GM21576 (cell line): ENCODE measurements around the gene SHD.
"Not testable (repeated sequence)": the region's sequence is repeated elsewhere in the genome, so short reads cannot be mapped to it uniquely, and the experiment has no call there.

ENCODE experiments used
- ATAC-seq: cut with Tn5 transposase; IDR thresholded peaks from one replicate; pipeline ENCODE4 v1.9.1; 2021; ENCODE audit warnings: mild to moderate bottlenecking, moderate library complexity; ENCODE audit not compliant: unreplicated experiment

The SHD gene

DNA sequence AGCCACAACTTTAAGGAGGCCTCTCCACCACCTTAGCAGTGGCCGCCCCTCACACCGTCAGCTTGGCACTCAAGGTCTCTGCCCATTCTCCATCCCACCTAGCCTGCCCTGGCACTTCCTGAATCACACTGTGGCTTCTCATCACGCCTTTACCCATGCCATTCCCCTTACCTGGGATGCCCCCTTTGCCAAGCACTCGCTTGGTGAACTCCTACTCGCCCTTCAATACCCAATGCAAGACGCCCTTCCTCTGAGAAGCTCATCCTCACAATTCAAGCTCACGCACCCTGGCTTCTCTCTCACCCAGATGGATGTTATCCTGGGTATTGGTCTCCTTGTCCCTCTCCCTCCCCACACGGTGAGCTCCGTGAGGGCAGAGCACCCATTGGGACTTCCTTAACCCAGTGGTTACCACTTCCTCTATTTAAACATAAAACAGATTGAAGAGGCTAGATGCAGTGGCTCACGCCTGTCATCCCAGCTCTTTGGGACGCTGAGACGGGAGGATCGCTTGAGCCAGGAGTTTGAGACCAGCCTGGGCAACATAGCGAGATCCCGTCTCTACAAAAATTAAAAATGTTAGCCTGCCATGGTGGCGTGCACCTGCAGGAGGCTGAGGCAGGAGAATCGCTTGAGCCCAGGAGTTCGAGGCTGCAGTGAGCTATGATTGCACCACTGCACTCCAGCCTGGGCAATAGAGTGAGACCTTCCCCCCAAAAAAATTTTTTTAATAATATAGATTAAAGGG, 12.6 kb upstream of the SHD start:
- no peak for ATAC-seq

DNA sequence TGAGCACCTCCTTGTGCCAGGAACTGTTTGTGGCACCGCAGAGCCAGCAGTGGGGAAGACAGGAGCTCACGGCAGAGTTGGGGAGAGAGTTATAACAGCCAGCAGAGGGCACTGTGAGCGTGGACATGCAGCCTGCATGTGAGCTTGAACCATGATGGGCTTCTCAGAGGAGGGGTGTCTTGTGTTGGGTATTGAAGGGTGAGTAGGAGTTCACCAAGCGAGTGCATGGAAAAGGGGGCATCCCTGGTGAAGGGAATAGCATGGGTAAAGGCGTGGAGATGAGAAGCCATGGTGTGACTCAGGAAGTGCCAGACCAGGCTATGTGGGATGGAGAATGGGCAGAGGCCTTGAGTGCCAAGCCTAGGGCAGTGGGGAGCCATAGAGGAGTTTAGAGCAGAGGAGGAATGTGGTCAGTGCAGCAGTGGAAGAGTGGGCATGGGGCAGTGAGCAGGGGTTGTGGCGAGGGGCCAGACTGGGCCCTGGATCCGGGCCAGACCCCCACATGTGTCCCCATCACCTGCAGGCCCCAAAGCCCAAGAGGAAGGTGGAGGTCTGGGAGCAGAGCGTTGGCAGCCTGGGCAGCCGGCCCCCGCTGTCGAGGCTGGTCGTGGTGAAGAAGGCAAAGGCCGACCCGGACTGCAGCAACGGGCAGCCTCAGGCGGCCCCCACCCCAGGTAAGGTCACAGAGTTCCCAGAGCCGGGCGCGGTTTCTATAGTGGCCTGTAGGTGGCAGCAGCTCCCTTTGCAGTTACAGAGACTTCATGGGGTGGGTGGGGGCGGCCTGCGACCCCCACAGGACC, 11.8 kb upstream of the SHD start:
- no peak for ATAC-seq

- ATAC-seq, result no peak
Measured at GRCh38 chr19:4267901-4268815, 10.9 kb upstream of the SHD start.

DNA sequence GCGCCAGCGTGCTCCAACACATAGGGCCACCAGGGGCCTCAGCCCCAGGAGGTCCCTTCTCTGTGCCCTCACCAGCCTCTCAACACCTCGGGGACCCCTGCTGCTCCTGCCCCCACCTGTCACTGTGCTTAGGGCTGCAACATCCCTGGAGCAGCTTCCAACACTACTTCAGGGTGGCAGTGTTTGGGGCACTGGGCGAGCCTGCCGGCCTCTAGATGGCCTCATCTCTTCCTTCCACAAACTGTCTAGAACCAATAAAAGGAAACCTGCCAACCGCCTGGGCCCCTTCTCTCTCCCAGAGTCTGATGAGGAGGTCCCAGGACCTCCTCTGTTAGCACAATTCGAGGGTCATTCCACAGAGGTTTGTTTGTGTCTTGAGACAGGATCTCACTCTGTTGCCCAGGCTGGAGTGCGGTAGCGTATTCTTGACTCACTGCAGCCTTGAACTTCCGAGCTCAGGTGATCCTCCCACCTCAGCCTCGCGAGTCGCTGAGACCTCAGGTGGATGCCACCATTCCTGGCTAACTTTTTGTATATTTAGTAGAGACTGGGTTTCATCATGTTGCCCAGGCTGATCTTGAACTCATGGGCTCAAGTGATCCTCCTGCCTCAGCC, 10.1 kb upstream of the SHD start:
- ATAC-seq, result no peak

DNA sequence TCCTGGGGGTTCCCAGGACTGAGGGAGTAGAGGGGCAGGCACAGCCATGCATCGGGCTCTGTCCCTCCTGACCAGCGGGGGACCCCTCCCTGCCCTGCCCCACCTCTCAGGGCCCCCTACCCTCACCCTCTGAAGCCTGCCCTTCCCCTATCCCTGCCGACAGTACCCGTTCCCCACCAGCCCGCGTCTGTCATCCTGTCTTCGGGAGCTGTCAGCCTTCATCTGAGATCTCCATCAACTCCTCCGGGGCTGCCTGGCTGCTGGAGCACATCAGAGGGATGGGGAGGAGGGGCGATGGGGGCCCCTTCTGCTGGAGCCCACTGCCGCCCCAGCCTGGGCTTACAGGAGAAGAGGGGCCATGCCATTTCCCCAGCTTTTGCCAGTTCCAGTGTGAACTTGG, 6.2 kb upstream of the SHD start:
- no peak for ATAC-seq

DNA sequence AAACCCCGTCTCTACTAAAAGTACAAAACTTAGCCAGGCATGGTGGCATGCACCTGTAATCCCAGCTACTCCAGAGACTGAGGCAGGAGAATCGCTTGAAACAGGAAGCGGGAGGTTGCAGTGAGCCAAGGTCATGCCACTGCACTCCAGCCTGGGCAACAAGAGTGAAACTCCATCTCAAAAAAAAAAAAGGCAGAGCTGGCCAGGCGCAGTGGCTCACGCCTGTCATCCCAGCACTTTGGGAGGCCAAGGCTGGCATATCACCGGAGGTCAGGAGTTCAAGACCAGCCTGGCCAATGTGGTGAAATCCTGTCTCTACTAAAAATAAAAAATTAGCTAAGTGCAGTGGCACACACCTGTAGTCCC, 4.8 kb upstream of the SHD start:
- ATAC-seq, result not testable (repeated sequence)

DNA sequence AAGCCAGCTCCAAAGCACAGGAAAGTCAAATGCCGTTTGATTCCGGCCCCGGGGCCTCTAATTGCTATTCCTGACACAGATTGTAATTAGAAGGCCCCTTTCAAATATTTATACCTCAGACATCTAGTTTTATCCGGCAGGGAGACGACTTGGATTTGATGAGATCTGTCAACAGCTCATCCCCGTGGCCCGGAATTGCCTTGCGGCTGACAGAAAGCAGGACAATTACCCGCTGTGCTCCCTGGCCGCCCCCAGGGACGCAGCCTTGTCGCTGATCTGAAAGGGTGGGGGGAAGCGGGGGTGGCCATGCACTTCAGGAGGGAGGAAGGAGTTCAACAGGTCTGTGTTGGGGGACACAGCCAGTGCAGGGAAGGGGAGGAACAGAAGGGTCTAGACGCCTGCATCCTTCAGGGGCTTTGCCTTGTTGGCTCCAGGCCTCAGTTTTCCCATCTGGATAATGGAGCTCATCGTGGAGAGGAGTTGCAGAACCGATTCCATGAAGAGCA, 1.8 kb upstream of the SHD start:
- ATAC-seq, result no peak

- no peak for ATAC-seq
Measured at GRCh38 chr19:4278010-4278409, 1.1 kb upstream of the SHD start.

GRCh38 chr19:4279267-4279529, 132 bp downstream of the SHD start:
- no peak for ATAC-seq

GRCh38 chr19:4279530-4280422, 710 bp downstream of the SHD start:
- ATAC-seq, result no peak

GRCh38 chr19:4284176-4284958, 5.3 kb downstream of the SHD start:
- no peak for ATAC-seq

DNA sequence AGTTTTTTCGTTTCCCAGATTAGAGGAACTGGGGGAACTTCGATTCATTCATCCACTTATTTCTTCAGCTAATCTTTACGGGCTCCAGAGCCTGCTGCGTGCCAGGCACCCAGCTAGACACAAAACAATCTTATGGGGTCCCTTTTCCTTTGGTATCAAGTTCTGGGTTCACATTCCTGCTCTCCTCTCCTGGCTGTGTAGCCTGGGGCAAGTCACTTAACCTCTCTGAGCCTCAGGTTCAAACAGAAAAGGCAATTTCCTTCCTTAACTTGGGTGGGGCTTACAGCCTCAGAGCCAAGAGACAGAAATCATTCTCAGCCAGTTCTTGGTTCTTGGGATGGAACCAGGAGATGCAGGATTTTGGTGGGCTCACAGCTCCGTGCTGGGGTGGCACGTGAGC, 5.9 kb downstream of the SHD start:
- no peak for ATAC-seq

DNA sequence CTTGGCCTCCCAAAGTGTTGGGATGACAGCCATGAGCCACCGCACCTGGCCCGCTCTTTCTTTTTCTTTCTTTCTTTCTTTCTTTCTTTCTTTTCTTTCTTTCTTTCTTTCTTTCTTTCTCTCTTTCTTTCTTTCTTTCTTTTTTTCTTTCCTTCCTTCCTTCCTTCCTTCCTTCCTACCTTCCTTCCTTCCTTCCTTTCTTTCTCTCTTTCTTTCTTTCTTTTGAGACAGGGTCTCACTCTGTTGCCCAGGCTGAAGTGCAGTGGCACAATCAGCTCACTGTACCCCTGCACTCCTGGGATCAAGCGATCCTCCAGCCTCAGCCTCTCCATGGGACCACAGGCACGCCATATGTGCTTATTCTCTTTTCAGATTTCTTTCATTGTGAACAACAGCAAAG, 7.1 kb downstream of the SHD start:
- not testable (repeated sequence) for ATAC-seq

GRCh38 chr19:4288091-4288777, 9.2 kb downstream of the SHD start:
- ATAC-seq, result no peak

GRCh38 chr19:4291184-4291732, 12.2 kb downstream of the SHD start:
- ATAC-seq, result no peak

GRCh38 chr19:4292515-4292914, 13.4 kb downstream of the SHD start:
- ATAC-seq, result no peak

DNA sequence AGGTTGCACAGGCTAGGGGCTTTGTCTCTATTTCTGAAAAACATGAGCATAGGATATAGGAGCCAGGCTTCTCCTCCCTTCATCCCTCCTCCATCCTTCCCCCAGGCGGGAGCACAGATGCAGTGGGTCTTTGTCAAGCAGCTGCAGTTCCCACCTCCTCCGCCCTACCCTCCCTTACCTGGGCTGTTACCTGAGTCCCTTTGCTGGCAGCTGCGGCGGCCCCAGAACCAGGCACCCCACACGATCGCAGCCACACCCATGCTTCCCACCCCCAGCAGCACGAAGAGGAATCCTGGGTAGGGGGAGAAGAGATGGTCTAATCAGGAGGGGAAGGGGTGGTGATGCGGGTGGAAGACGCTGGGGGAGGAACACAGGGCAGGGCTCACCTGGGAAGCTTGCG, 15.3 kb downstream of the SHD start:
- no peak for ATAC-seq

DNA sequence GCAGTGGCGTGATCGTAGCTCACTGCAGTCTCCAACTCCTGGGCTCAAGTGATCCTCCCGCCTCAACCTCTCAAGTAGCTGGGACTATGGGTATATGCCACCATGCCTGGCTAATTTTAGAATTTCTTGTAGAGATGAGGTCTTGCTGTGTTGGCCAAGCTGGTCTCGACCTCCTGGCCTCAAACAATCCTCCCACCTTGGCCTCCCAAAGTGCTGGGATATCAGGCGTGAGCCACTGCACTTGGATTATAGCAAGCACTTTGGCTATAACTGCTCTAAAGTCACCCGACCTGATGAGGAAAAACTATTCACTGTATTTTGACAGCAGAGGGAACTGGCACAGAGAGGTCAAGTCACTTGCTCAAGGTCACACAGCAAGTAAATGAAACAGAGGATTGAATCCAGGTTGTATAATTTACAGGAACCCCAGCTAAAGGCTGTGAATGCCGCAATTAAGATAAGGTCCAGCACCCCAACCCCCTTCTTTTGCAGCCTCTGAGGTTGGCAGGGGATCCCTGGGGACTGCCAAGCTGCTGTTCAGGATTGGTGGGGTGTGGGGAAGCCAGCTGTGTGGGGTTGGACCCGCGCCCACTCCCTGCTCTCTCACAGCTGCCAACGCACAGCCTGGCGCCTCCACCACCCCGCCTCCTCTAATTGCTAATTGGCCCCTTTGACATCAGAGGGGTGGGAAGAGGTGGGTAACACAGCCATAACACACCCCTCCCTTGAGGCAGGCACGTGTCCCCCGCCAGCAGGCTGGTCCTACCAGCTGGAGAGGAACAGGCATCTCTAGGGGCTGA, 17.1 kb downstream of the SHD start:
- ATAC-seq, result no peak
